Measurements from ENCODE around the gene IQCN. TPM values are rescaled to one million over a fixed set of nuclear protein-coding genes. Genes with fewer than 3 reads are reported as not detected.

Gene IQCN
- total and polyA plus RNA-seq, 10 donors = 1.4 to 17.1 (median 8.5) TPM

DNA sequence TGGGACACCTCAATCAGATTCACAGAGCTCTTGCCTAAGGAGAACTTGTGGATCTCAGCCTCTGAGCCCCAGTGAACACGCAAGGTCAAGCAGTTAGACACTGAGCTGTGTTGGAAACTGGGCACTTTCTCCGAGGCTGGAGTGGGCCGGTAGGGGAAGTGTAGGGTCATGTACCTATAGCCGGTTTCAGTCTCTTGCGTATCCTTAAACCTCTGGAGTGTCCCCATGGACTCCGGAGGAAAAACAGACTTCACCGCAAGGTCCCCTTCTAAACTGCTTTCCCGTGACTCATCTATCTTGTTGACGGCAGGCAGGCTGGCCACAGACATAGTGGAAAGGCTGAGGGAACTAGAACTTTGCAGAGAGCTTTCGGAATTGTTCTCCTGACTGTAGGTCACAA lies 11.3 kb downstream of the IQCN start:
- no peak for DNase-seq
- Histone ChIP-seq H3K4me3 (no peak overlapping the region), H3K4me1 (peaks cover 0 to 16% (median 6%) of the 10 kb centered on the region in 6 donors), H3K27ac (no peak overlapping the region), H3K36me3 (peaks cover 0 to 65% (median 36%) of the 10 kb centered on the region in 6 donors), H3K9me3 (no peaks in the 10 kb centered on the region), H3K27me3 (replicated peaks in 1 of 7) (no peaks in the 10 kb centered on the region)
- WGBS, 5 donors = 73 to 99% (median 95%) methylated on average over 6 to 10 of the region's 10 CpGs
- intact Hi-C loops (cut with DNase I; ENCODE audit: low total_unique reads) = no loop called here
- no peak for TF ChIP-seq POLR2A (IDR thresholded peaks at IDR 0.05)
- no peak for TF ChIP-seq POLR2AphosphoS5 (IDR thresholded peaks at IDR 0.05)
- TF ChIP-seq, protein P1, sequence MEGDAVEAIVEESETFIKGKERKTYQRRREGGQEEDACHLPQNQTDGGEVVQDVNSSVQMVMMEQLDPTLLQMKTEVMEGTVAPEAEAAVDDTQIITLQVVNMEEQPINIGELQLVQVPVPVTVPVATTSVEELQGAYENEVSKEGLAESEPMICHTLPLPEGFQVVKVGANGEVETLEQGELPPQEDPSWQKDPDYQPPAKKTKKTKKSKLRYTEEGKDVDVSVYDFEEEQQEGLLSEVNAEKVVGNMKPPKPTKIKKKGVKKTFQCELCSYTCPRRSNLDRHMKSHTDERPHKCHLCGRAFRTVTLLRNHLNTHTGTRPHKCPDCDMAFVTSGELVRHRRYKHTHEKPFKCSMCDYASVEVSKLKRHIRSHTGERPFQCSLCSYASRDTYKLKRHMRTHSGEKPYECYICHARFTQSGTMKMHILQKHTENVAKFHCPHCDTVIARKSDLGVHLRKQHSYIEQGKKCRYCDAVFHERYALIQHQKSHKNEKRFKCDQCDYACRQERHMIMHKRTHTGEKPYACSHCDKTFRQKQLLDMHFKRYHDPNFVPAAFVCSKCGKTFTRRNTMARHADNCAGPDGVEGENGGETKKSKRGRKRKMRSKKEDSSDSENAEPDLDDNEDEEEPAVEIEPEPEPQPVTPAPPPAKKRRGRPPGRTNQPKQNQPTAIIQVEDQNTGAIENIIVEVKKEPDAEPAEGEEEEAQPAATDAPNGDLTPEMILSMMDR (IDR thresholded peaks at IDR 0.05 in 8 of 11, conservative IDR thresholded peaks at IDR 0.05 in 3 of 11) = no peak

DNA sequence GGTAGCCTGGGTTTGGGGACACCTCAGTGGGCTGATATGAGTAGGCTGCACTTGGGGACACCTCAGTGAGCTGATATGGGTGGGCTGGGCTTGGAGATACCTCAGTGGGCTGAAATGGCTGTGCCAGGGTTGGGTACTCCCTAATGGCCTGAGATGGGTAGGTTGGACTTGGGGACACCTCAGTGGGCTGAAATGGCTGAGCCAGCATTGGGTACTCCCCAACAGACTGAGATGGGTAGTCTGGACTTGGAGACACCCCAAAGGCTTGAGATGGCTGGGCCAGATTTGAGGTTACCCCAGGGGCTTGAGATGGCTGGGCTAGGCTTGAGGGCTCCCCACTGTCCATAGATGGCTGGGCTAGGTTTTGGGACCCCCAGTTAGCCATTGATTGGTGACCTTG lies 12.1 kb downstream of the IQCN start:
- intact Hi-C loops (cut with DNase I; ENCODE audit: low total_unique reads) = no loop called here
- Histone ChIP-seq H3K4me1 (peaks cover 0 to 16% (median 6%) of the 10 kb centered on the region in 6 donors), H3K4me3 (no peak overlapping the region), H3K9me3 (no peaks in the 10 kb centered on the region), H3K27ac (no peak overlapping the region), H3K27me3 (replicated peaks in 1 of 7) (no peaks in the 10 kb centered on the region), H3K36me3 (peaks cover 0 to 65% (median 32%) of the 10 kb centered on the region in 6 donors)
- DNase-seq = no peak
- TF ChIP-seq POLR2AphosphoS5 (IDR thresholded peaks at IDR 0.05) (no peak), POLR2A (IDR thresholded peaks at IDR 0.05) (no peak)
- TF ChIP-seq, protein P1 (IDR thresholded peaks at IDR 0.05 in 8 of 11, conservative IDR thresholded peaks at IDR 0.05 in 3 of 11) = no peak

DNA sequence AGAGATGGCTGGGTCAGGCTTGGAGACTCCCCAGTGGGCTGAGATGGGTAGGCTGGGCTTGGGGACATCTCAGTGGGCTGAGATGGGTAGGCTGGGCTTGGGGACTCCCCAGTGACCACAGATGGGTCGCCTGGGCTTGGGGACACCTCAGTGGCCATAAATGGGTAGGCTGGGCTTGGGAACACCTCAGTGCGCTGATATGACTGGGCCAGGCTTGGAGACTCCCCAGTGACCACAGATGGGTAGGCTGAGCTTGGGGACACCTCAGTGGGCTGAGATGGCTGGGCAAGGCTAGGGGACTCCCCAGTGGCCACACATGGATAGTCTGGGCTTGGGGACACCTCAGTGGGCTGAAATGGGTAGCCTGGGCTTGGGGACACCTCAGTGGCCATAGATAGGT lies 12.8 kb downstream of the IQCN start:
- Histone ChIP-seq H3K4me1 (peaks cover 0 to 16% (median 6%) of the 10 kb centered on the region in 6 donors), H3K27ac (no peak overlapping the region), H3K27me3 (replicated peaks in 1 of 7) (no peaks in the 10 kb centered on the region), H3K36me3 (peaks cover 0 to 64% (median 25%) of the 10 kb centered on the region in 6 donors), H3K4me3 (no peak overlapping the region), H3K9me3 (no peaks in the 10 kb centered on the region)
- TF ChIP-seq, protein P1 (IDR thresholded peaks at IDR 0.05 in 8 of 11, conservative IDR thresholded peaks at IDR 0.05 in 3 of 11) = no peak
- TF ChIP-seq POLR2A (IDR thresholded peaks at IDR 0.05) = no peak
- no peak for TF ChIP-seq POLR2AphosphoS5 (IDR thresholded peaks at IDR 0.05)
- intact Hi-C loops (cut with DNase I; ENCODE audit: low total_unique reads) = no loop called here
- 83 to 100% (median 90%) methylated on average over 2 of the region's 2 CpGs for WGBS, 5 donors
- no peak for DNase-seq

DNA sequence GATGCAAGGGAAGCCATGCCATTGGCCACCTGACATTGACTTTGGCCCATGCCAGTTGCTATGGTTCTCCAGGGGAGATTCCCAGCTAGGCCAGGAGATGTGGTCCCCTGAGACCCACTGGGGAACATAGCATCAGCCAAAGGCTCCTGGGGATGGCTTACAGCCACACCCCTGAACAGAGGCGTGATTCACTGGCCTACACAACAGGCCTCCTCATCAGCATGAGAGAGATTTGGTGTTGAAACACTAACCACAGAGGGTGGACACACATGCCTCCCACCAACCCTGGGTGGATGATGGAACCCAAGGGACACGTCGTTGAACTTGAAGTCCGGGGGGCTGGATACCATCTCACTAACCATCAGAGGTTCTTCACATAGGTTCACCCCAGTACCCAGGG lies 14.4 kb downstream of the IQCN start:
- no peak for DNase-seq
- Histone ChIP-seq H3K9me3 (no peaks in the 10 kb centered on the region), H3K4me3 (no peak overlapping the region), H3K27ac (no peak overlapping the region), H3K36me3 (peaks cover 0 to 49% (median 12%) of the 10 kb centered on the region in 6 donors), H3K27me3 (replicated peaks in 1 of 7) (peaks cover 0 to 8% (median 4%) of the 10 kb centered on the region in 7 donors), H3K4me1 (peaks cover 0 to 19% (median 8%) of the 10 kb centered on the region in 6 donors)
- TF ChIP-seq, protein P1 (IDR thresholded peaks at IDR 0.05 in 8 of 11, conservative IDR thresholded peaks at IDR 0.05 in 3 of 11) = no peak
- TF ChIP-seq POLR2AphosphoS5 (IDR thresholded peaks at IDR 0.05) = no peak
- no peak for TF ChIP-seq POLR2A (IDR thresholded peaks at IDR 0.05)
- WGBS, 5 donors = 79 to 93% (median 88%) methylated on average over 4 of the region's 4 CpGs
- intact Hi-C loops (cut with DNase I; ENCODE audit: low total_unique reads) = no loop called here

Data from spleen (tissue), 11 donors.